Thyroid gland (tissue), 4 donors: ENCODE measurements around the gene PLCD3.
A peak's percentile ranks its signal among the peaks of the same experiment; 100 is the strongest.

ENCODE experiments used
- CTCF ChIP-seq, 6 experiments: fragments of 200-600 bp in 3 of 6; fragments of 450-650 bp in 3 of 6; sonication (generic) in 3 of 6; IDR thresholded peaks; one replicate each; pipeline ENCODE4 v1.5.1; 2016 to 2019; ENCODE audit warnings: antibody characterized with exemption in 6 of 6, mild to moderate bottlenecking in 2 of 6, inconsistent platforms in 1 of 6, moderate library complexity in 1 of 6
- POLR2A ChIP-seq, 2 donors: fragments of 450-650 bp; IDR thresholded peaks; one replicate each; pipeline ENCODE4 v1.6.1; 2017; ENCODE audit warnings: antibody characterized with exemption in 2 of 2, mild to moderate bottlenecking in 2 of 2, moderate library complexity in 1 of 2

GRCh38 chr17:45096141-45096540 lies 36.2 kb downstream of the PLCD3 start:
- TF ChIP-seq CTCF (IDR thresholded peaks at IDR 0.05) = peak in 1 of 6 experiments; percentile 23
- TF ChIP-seq POLR2A (IDR thresholded peaks at IDR 0.05) = no peak
